ENCODE measurements around the gene PTPN12. TPM values are rescaled to one million over a fixed set of nuclear protein-coding genes. Genes with fewer than 3 reads are reported as not detected.

PTPN12 gene
- total and polyA plus RNA-seq, 4 donors, result 75.9 to 338 (median 85.8) TPM

GRCh38 chr7:77684030-77684429 lies 146.9 kb downstream of the PTPN12 start:
- peaks cover 0 to 14% (median 3%) of the 10 kb centered on the region in 4 donors for H3K36me3 ChIP-seq (ENCODE audit: control insufficient read depth in 4 of 4, insufficient read depth in 4 of 4, low read length in 4 of 4)
- WGBS, 2 donors, result 37% methylated on average over 9 of the region's 9 CpGs
- H3K9me3 ChIP-seq (ENCODE audit: control insufficient read depth in 4 of 4, insufficient read depth in 3 of 4, low read length in 3 of 4), result no peaks in the 10 kb centered on the region
- peaks cover 0 to 12% (median 3%) of the 10 kb centered on the region in 5 donors for H3K4me1 ChIP-seq (ENCODE audit: control insufficient read depth in 5 of 5, insufficient read depth in 5 of 5, low read length in 5 of 5)
- H3K9ac ChIP-seq (ENCODE audit: insufficient read depth in 1 of 2, low read length in 2 of 2), result no peak overlapping the region
- H3K27ac ChIP-seq (ENCODE audit: low read depth in 1 of 2, low read length in 1 of 2), result peak overlapping the region in 1 of 2 donors; percentile 26
- DNase-seq (peak in 1 of 3 donors; percentile 48), ATAC-seq (ENCODE audit: insufficient read depth, low FRiP score) (no peak)
- TF ChIP-seq CTCF (IDR thresholded peaks at IDR 0.05; ENCODE audit: control extremely low read depth, extremely low read depth), result no peak
- H3K27me3 ChIP-seq (ENCODE audit: control insufficient read depth in 3 of 3, insufficient read depth in 3 of 3, low read length in 2 of 3), result no peaks in the 10 kb centered on the region
- H3K4me3 ChIP-seq, result no peak overlapping the region

- peak; percentile 86 for ATAC-seq (ENCODE audit: insufficient read depth, low FRiP score)
Observed at GRCh38 chr7:77685233-77685632, 148.1 kb downstream of the PTPN12 start.

GRCh38 chr7:77687100-77687746 lies 150.1 kb downstream of the PTPN12 start:
- H3K36me3 ChIP-seq (ENCODE audit: control insufficient read depth in 4 of 4, insufficient read depth in 4 of 4, low read length in 4 of 4), result peaks cover under 1 to 14% (median 2%) of the 10 kb centered on the region in 4 donors
- H3K4me1 ChIP-seq (ENCODE audit: control insufficient read depth in 5 of 5, insufficient read depth in 5 of 5, low read length in 5 of 5), result peaks cover 0 to 12% (median 3%) of the 10 kb centered on the region in 5 donors
- DNase-seq (no peak), ATAC-seq (ENCODE audit: insufficient read depth, low FRiP score) (no peak)
- no peak overlapping the region for H3K27ac ChIP-seq (ENCODE audit: low read depth in 1 of 2, low read length in 1 of 2)
- H3K4me3 ChIP-seq, result no peak overlapping the region
- no peak overlapping the region for H3K9ac ChIP-seq (ENCODE audit: insufficient read depth in 1 of 2, low read length in 2 of 2)
- H3K27me3 ChIP-seq (ENCODE audit: control insufficient read depth in 3 of 3, insufficient read depth in 3 of 3, low read length in 2 of 3), result no peaks in the 10 kb centered on the region
- no peaks in the 10 kb centered on the region for H3K9me3 ChIP-seq (ENCODE audit: control insufficient read depth in 4 of 4, insufficient read depth in 3 of 4, low read length in 3 of 4)
- 65 to 66% methylated on average over 1 of the region's 1 CpG for WGBS, 2 donors
- TF ChIP-seq CTCF (IDR thresholded peaks at IDR 0.05; ENCODE audit: control extremely low read depth, extremely low read depth), result no peak

More at GRCh38 chr7:77685233-77685632, 148.1 kb downstream of the PTPN12 start:
- no peak overlapping the region for H3K4me3 ChIP-seq
- H3K9me3 ChIP-seq (ENCODE audit: control insufficient read depth in 4 of 4, insufficient read depth in 3 of 4, low read length in 3 of 4), result no peaks in the 10 kb centered on the region
- 17 to 25% methylated on average over 5 of the region's 5 CpGs for WGBS, 2 donors
- H3K36me3 ChIP-seq (ENCODE audit: control insufficient read depth in 4 of 4, insufficient read depth in 4 of 4, low read length in 4 of 4), result peaks cover 0 to 14% (median 3%) of the 10 kb centered on the region in 4 donors
- H3K9ac ChIP-seq (ENCODE audit: insufficient read depth in 1 of 2, low read length in 2 of 2), result no peak overlapping the region
- DNase-seq, result peak; percentile 18 to 79 (median 61)
- H3K4me1 ChIP-seq (ENCODE audit: control insufficient read depth in 5 of 5, insufficient read depth in 5 of 5, low read length in 5 of 5), result peaks cover 0 to 12% (median 3%) of the 10 kb centered on the region in 5 donors
- H3K27me3 ChIP-seq (ENCODE audit: control insufficient read depth in 3 of 3, insufficient read depth in 3 of 3, low read length in 2 of 3), result no peaks in the 10 kb centered on the region
- TF ChIP-seq CTCF (IDR thresholded peaks at IDR 0.05; ENCODE audit: control extremely low read depth, extremely low read depth), result no peak
- H3K27ac ChIP-seq (ENCODE audit: low read depth in 1 of 2, low read length in 1 of 2), result peak overlapping the region in 1 of 2 donors; percentile 40
